Subcutaneous adipose tissue (tissue), 4 donors: ENCODE results near the gene PRKAG2. TPM values are rescaled to one million over a fixed set of nuclear protein-coding genes. Genes with fewer than 3 reads are reported as not detected.

ENCODE experiments used
- CTCF ChIP-seq: fragments of 450-650 bp; IDR thresholded peaks from one replicate; pipeline ENCODE4 v1.5.1; 2016; ENCODE audit warnings: low read depth, mild to moderate bottlenecking, control low read depth, antibody characterized with exemption, moderate library complexity
- total RNA-seq, 4 donors: library from RNA; depleted of rRNA; stranded (reverse); fragments of >200 nt; gene quantifications; one replicate each; pipeline ENCODE4 v1.1.0, GENCODE V29; 2016

The PRKAG2 gene
- total RNA-seq, 4 donors from 2014 or later = 47.1 to 77.6 (median 67.6) TPM

DNA sequence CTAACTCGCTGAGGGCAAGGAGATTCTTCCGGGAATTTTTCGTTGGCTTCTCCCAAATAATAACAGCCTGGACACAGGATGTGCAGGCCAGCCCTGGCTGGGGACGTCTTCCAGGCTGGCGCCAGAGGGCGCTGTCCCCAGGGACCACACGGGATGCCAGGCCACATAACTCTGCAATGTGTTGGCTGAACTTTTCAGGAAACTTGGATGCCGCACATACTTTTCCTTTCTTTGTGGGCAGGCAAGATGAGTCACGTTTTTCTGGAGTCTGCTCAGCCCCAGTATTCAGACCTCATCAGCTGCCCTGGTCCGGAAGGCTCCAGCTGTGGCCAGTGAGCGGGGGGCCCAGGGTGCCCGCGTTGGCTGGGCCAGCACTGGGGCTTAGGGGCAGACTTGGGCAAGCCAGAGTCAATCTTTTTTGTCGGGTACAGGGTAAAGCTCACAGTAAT is 122.7 kb downstream of the PRKAG2 start:
- no peak for TF ChIP-seq CTCF

DNA sequence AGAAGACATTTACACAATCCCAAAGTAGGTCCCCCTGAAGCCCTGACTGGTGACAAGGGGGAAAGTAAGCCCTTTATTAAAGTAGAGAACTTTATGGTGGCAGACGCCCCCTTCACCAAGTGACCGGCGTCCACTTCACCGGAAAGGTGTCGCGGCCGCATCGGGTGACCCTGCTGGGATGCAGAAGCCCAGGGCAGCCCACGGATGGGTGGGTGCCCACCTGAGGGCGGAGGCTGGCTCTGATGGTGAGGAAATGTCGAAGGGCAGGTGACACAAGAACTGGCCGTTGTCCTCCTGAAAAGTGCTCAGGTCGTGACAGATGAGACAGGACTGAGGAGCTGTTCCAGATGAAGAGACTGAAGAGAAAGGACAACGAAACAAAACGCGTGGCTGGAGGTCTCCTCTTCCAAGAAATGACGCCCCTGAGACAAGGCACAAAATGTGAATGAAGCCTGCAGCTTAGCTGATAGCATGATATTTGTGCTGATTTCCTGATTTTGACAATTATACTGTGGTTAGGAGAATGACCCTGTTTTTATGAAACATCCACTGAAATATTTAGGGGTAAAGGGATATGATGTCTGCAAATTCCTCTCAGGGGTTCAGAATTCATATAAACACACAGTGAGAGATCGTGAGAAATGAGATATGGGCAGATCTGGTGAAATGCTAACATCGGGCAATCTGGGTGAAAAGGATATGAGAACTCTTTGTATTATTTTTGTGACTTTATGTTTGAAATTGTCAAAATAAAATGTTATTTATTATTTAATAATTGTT is 123.9 kb downstream of the PRKAG2 start:
- TF ChIP-seq CTCF = no peak

GRCh38 chr7:151752037-151752436 is 124.9 kb downstream of the PRKAG2 start:
- TF ChIP-seq CTCF = no peak

- no peak for TF ChIP-seq CTCF
These were observed 128.2 kb downstream of the PRKAG2 start for GRCh38 chr7:151748733-151749132.

- no peak for TF ChIP-seq CTCF
These were observed 131.2 kb downstream of the PRKAG2 start for GRCh38 chr7:151745706-151746105.

GRCh38 chr7:151744656-151745638 is 132.0 kb downstream of the PRKAG2 start:
- no peak for TF ChIP-seq CTCF

DNA sequence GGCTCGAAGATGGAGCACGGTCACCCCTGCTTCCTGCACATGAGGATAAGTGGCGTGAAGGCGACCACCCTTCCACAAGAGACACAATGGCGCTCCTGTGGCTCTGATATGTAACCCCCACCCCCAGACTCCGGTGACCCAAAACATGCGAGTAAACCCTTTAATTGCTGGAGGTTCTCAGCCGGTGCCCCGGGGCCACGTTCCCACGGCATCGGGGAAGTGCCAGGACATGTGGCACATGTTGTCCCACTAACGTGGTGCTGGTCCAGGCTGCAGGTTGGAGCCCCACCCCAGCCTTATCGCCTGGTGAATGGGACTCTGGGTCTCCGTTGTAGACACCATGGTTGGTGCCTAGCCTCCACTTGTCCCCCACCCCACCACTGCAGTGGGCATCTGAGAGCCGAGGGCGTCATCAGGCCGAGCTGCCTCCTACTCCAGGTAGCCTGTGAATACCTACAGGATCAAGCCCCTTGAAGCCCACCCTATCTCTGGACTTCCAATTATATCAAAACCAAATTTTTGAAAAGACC is 132.8 kb downstream of the PRKAG2 start:
- TF ChIP-seq CTCF = no peak
